LNCAP (cell line): ENCODE data around the gene TPX2.

Experiments used
- TF ChIP-seq, protein P1 (sequence below): fragments of 450-650 bp; IDR thresholded peaks from 2 replicates; pipeline ENCODE4 v1.5.1; 2017; ENCODE audit warnings: mild to moderate bottlenecking

Gene TPX2

DNA sequence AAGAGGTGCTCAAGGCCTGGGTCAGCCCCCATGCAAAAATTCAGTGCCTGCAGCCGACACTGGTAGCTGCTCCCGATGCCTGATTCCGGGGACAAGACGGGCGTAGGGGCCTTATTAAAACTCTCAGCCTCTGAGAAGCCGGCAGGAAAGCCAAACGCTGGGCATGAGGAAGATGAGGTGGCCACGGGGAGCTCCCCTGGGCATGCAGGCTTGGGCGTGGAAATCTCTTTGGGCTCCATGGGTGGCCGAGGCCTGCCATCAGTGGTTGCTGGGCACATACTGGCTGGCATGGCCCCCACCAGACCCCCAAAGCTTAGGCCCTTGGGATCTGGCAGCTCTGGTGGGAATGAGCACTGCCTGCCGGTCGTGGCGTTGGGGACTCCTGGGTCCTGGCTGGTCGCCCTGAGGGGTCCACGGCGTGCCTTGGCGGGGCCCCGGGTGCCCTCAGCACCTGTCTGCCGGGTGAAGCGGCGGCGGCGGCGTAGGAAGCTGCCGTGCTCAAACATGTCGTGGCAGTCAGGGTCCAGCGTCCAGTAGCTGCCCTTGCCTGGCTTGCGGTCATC, 105.7 kb downstream of the TPX2 start:
- TF ChIP-seq, protein P1, sequence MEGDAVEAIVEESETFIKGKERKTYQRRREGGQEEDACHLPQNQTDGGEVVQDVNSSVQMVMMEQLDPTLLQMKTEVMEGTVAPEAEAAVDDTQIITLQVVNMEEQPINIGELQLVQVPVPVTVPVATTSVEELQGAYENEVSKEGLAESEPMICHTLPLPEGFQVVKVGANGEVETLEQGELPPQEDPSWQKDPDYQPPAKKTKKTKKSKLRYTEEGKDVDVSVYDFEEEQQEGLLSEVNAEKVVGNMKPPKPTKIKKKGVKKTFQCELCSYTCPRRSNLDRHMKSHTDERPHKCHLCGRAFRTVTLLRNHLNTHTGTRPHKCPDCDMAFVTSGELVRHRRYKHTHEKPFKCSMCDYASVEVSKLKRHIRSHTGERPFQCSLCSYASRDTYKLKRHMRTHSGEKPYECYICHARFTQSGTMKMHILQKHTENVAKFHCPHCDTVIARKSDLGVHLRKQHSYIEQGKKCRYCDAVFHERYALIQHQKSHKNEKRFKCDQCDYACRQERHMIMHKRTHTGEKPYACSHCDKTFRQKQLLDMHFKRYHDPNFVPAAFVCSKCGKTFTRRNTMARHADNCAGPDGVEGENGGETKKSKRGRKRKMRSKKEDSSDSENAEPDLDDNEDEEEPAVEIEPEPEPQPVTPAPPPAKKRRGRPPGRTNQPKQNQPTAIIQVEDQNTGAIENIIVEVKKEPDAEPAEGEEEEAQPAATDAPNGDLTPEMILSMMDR: no peak

DNA sequence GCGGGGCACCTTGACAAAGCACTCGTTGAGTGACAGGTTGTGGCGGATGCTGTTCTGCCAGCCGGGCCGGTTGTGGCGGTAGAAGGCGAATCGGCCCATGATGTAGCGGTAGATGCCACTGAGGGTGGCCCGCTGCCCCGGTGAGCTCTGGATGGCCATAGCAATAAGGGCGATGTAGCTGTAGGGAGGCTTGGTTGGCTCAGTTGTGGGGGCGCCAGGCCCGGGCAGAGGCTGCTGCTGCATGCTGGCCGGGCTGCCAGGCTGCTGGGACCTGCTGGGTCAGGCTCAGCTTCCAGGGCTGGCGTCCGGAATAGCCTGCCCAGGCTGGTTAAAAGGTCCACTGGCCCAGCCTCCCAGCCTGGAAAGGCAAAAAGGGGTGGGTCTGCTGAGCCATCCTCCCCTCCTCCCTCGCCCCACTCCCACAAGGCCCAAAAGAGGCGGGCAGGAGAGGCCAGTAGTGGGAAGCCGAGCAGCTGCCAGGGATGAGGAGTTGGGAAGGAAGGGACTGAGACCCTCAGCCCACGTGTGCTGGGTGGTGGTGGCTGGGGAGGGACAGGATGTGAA, 106.3 kb downstream of the TPX2 start, which contains the start of gene FOXS1:
Gene FOXS1, minus strand, starts transcription at position 305 of the 564 bp plus-strand sequence. Its CDS starts 62 bp downstream, at position 243.
- TF ChIP-seq, protein P1: no peak

DNA sequence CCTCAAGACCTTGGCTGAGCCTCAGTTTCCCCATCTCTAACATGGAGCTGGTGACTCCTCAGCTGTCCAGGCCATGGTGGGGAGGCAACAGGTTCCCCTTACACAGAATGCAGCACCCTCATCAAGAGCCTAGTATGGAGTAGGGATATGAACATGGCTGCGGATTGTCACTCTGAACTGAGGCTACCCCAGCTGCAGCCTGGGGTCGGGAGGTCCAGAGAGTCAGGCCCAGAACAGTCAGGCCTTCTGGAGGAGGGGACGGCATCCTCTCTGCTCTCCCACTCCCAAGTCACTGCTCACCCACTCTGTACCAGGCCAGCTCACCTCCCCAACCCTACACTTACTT, 107.7 kb downstream of the TPX2 start:
- TF ChIP-seq, protein P1: peak; percentile 45; the same call in 1 of the 2 replicates

DNA sequence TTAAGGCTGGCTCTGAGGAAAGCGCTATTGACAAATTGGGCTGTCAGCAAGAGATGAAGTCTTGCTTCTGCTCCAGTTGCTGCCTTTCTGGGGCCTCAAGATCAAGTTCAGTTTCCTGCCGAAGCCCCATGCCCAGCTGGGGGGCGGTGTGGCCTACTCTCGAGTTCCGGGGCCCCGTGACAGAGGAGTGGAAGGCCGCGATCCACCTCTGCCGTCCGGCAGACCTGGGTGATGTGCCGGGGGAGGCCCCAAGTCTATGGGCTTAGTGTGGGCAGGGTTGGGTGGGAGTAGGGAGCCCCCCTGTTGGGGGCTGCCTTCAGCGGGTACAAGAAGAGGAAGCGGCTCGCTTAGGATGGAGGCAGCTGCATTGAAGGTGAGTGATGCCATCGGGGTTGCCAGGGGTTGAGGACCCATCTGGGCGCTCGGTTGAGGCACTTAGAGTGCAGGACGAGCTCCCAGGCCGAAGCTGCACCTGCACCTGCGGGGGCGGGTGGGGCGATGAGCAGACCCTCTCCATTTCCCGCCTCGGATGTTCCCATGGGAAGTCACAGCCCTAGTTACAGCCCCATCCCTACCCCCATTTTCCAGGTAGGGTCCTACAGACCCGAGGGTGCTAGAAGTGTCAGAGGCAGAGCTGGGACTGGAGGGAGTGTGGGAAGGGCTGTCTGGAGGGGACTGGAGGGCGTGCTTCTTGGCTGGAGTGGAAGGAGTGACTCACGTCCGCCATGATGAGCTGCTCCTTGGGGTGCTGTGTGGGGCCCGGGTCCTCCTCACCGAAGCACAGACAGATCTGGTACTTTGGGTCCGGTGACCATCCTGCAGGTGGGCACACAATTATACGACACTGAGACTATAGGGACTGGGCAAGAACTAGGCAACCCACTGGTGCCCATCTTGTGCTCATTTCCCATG, 109.3 kb downstream of the TPX2 start:
- TF ChIP-seq, protein P1: no peak

DNA sequence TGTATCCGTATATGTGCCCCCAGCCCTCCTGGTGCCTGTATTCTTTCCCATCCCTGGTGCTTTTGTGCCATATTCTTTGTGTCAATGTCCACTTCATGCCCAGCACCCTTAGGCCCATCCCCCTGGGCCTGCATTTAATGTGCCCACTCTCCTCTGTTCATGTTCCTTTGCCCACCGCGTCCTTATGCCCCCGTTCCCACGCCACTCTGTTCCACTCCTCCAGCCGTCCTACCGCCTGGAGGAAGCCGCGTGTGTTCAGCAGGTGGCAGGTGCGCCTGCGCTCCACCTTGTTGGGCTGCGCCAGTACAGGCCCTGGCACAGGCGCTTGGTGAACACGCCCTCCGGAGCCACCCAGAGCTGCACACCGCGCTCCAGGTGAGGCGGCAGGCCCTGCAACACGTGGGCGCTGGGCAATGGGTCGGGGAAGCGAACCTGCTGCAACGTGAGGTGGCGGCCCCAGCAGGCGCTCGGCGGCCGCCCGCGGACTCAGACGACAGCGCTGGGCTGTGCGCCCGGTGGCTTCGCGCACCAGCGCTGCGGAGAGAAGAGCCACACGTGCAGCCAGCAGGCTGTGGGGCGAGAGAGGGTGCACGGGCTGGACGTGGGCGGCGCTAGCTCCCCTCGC, 110.3 kb downstream of the TPX2 start:
- TF ChIP-seq, protein P1: no peak
